Stomach (tissue), 9 donors: ENCODE results near the gene ZNF609. TPM values are rescaled to one million over a fixed set of nuclear protein-coding genes. Genes with fewer than 3 reads are reported as not detected.
A peak's percentile ranks its signal among the peaks of the same experiment; 100 is the strongest.

Experiments used
- DNase-seq, 2 donors: peaks; one replicate each; pipeline versions ENCODE4 v3.0.0 to v3.0.0-alpha.2; 2013 to 2019
- H3K27ac ChIP-seq, 5 donors: fragments of 200-600 bp in 4 of 5; sonication (generic) in 4 of 5; one replicate each; pipeline ENCODE4 v1.5.1; 2013 to 2019; ENCODE audit warnings: mild to moderate bottlenecking in 1 of 5, moderate library complexity in 1 of 5
- H3K27me3 ChIP-seq, 3 donors: fragments of 200-600 bp; sonication (generic); one replicate each; pipeline ENCODE4 v1.5.1; 2017 to 2019; ENCODE audit warnings: mixed run types in 1 of 3
- H3K36me3 ChIP-seq, 4 donors: fragments of 200-600 bp; sonication (generic); 1 replicate in 3 of 4; 2 replicates in 1 of 4; pipeline ENCODE4 v1.5.1; 2016 to 2019
- H3K4me1 ChIP-seq, 4 donors: fragments of 200-600 bp; sonication (generic); one replicate each; pipeline ENCODE4 v1.5.1; 2016 to 2019
- H3K4me3 ChIP-seq, 4 donors: fragments of 200-600 bp; sonication (generic) in 3 of 4; one replicate each; pipeline ENCODE4 v1.5.1; 2016 to 2019; ENCODE audit warnings: mild to moderate bottlenecking in 1 of 4
- H3K9me3 ChIP-seq, 4 donors: fragments of 200-600 bp; sonication (generic); one replicate each; pipeline ENCODE4 v1.5.1; 2016 to 2019
- CTCF ChIP-seq, 7 experiments: fragments of 450-650 bp in 4 of 7; fragments of 200-600 bp in 3 of 7; sonication (generic) in 3 of 7; IDR thresholded peaks; one replicate each; pipeline ENCODE4 v1.5.1; 2016 to 2019; ENCODE audit warnings: antibody characterized with exemption in 7 of 7, control low read depth in 2 of 7, mild to moderate bottlenecking in 1 of 7
- EP300 ChIP-seq: sonication (generic); formaldehyde crosslinking; IDR thresholded peaks from one replicate; pipeline ENCODE4 v1.6.1; 2017; ENCODE audit warnings: antibody characterized with exemption
- POLR2A ChIP-seq, 4 donors: fragments of 450-650 bp; IDR thresholded peaks; one replicate each; pipeline ENCODE4 v1.6.1; 2016; ENCODE audit warnings: antibody characterized with exemption in 4 of 4, control low read depth in 2 of 4, mild to moderate bottlenecking in 1 of 4, moderate library complexity in 1 of 4
- POLR2AphosphoS5 ChIP-seq, 3 donors: sonication (generic); formaldehyde crosslinking; IDR thresholded peaks; one replicate each; pipeline ENCODE4 v1.6.1; 2016; ENCODE audit warnings: antibody characterized with exemption in 3 of 3
- WGBS, 5 donors: extraction: QIAGEN DNeasy Blood & Tissue Kit in 3 of 5; methylation state at CpG; one replicate each; pipeline versions ENCODE4 v1.1.5 to v1.1.7; 2013 to 2018; 5-methylcytosine and 5-hydroxymethylcytosine counted together
- intact Hi-C: fragments of 100-400 bp; cut with DNase I; formaldehyde crosslinking; loops from one replicate; pipeline ENCODE4 v1.15.1; 2023; ENCODE audit warnings: low total_unique reads
- polyA plus RNA-seq, 3 donors: library from polyadenylated mRNA; stranded (reverse); fragments of 200-250 nt; gene quantifications; one replicate each; pipeline ENCODE4 v1.2.3, GENCODE V29; 2013
- total RNA-seq, 5 donors: library from RNA; depleted of rRNA; stranded (reverse); fragments of >200 nt; gene quantifications; one replicate each; pipeline versions ENCODE4 v1.1.0 to v1.2.3, GENCODE V29; 2014 to 2016
- donor health status: healthy with polysubstance abuse.
- donor health status: Bipolar disorder and iron deficiency.
- donor health status: healthy.

Gene ZNF609
- total and polyA plus RNA-seq, 8 donors: 2.7 to 64.7 (median 27.0) TPM

GRCh38 chr15:64502151-64502550 is 41.8 kb downstream of the ZNF609 start:
- WGBS, 5 donors: 65 to 91% (median 79%) methylated on average over 2 of the region's 2 CpGs

GRCh38 chr15:64502551-64502950 is 42.2 kb downstream of the ZNF609 start:
- Histone ChIP-seq H3K27ac (peak overlapping the region in 4 of 5 donors; percentile 21 to 68 (median 60)), H3K36me3 (peaks cover 12 to 32% (median 25%) of the 10 kb centered on the region in 4 donors), H3K27me3 (no peaks in the 10 kb centered on the region), H3K9me3 (no peaks in the 10 kb centered on the region), H3K4me3 (no peak overlapping the region), H3K4me1 (peaks cover 33 to 68% (median 51%) of the 10 kb centered on the region in 4 donors)
- intact Hi-C loops: no loop called here
- no peak for DNase-seq
- 81 to 91% (median 87%) methylated on average over 3 of the region's 3 CpGs for WGBS, 5 donors
- TF ChIP-seq CTCF (IDR thresholded peaks at IDR 0.05) (no peak), POLR2A (IDR thresholded peaks at IDR 0.05) (no peak), EP300 (no peak), POLR2AphosphoS5 (IDR thresholded peaks at IDR 0.05) (no peak)

More at GRCh38 chr15:64502151-64502550, 41.8 kb downstream of the ZNF609 start:
- H3K9me3 ChIP-seq: no peaks in the 10 kb centered on the region
- peak overlapping the region in 3 of 5 donors; percentile 16 to 68 (median 65) for H3K27ac ChIP-seq
- H3K4me3 ChIP-seq: no peak overlapping the region
- H3K36me3 ChIP-seq: peaks cover 12 to 32% (median 25%) of the 10 kb centered on the region in 4 donors
- peaks cover 29 to 64% (median 47%) of the 10 kb centered on the region in 4 donors for H3K4me1 ChIP-seq
- no peaks in the 10 kb centered on the region for H3K27me3 ChIP-seq
- intact Hi-C loops: no loop called here
- no peak for DNase-seq
- TF ChIP-seq POLR2AphosphoS5 (IDR thresholded peaks at IDR 0.05) (no peak), EP300 (no peak), POLR2A (IDR thresholded peaks at IDR 0.05) (no peak), CTCF (IDR thresholded peaks at IDR 0.05) (no peak)

- H3K4me3 ChIP-seq: no peak overlapping the region
These were observed 42.8 kb downstream of the ZNF609 start for GRCh38 chr15:64503197-64503596.

GRCh38 chr15:64503640-64504039 is 43.3 kb downstream of the ZNF609 start:
- intact Hi-C loops: no loop called here
- WGBS, 5 donors: 15 to 33% (median 23%) methylated on average over 1 of the region's 1 CpG
- no peak for DNase-seq
- Histone ChIP-seq H3K9me3 (no peaks in the 10 kb centered on the region), H3K27me3 (no peaks in the 10 kb centered on the region), H3K27ac (peak overlapping the region in 4 of 5 donors; percentile 21 to 68 (median 60)), H3K4me3 (no peak overlapping the region), H3K36me3 (peaks cover 12 to 32% (median 25%) of the 10 kb centered on the region in 4 donors), H3K4me1 (peaks cover 42 to 79% (median 60%) of the 10 kb centered on the region in 4 donors)
- TF ChIP-seq POLR2A (IDR thresholded peaks at IDR 0.05): no peak
- TF ChIP-seq POLR2AphosphoS5 (IDR thresholded peaks at IDR 0.05): no peak
- no peak for TF ChIP-seq CTCF (IDR thresholded peaks at IDR 0.05)
- TF ChIP-seq EP300: no peak

More at GRCh38 chr15:64503197-64503596, 42.8 kb downstream of the ZNF609 start:
- peak in 1 of 2 donors; percentile 67 for DNase-seq
- no peak for TF ChIP-seq EP300
- TF ChIP-seq POLR2AphosphoS5 (IDR thresholded peaks at IDR 0.05): peak in 1 of 3 donors; percentile 24
- TF ChIP-seq POLR2A (IDR thresholded peaks at IDR 0.05): no peak
- WGBS, 5 donors: 27 to 57% (median 53%) methylated on average over 4 of the region's 4 CpGs
- H3K9me3 ChIP-seq: no peaks in the 10 kb centered on the region
- no peaks in the 10 kb centered on the region for H3K27me3 ChIP-seq
- intact Hi-C loops: no loop called here
- peak overlapping the region; percentile 3 to 68 (median 54) for H3K27ac ChIP-seq
- peaks cover 39 to 75% (median 57%) of the 10 kb centered on the region in 4 donors for H3K4me1 ChIP-seq
- peaks cover 12 to 32% (median 25%) of the 10 kb centered on the region in 4 donors for H3K36me3 ChIP-seq

GRCh38 chr15:64507293-64507802 is 47.0 kb downstream of the ZNF609 start:
- peak in 2 of 3 donors; percentile 47 to 70 for TF ChIP-seq POLR2AphosphoS5 (IDR thresholded peaks at IDR 0.05)
- no peak for TF ChIP-seq POLR2A (IDR thresholded peaks at IDR 0.05)
- H3K9me3 ChIP-seq: no peaks in the 10 kb centered on the region
- peaks cover 0 to 9% (median 6%) of the 10 kb centered on the region in 4 donors for H3K36me3 ChIP-seq
- intact Hi-C loops: no loop called here
- WGBS, 5 donors: 8 to 21% (median 15%) methylated on average over 3 of the region's 3 CpGs
- DNase-seq: peak; percentile 84 to 92
- peak overlapping the region; percentile 12 to 75 (median 56) for H3K27ac ChIP-seq
- no peaks in the 10 kb centered on the region for H3K27me3 ChIP-seq
- peaks cover 37 to 74% (median 54%) of the 10 kb centered on the region in 4 donors for H3K4me1 ChIP-seq
- H3K4me3 ChIP-seq: no peak overlapping the region
